Activated CD4-positive, alpha-beta memory T cell treated with anti-CD3 and anti-CD28 coated beads for 36 hours (primary cell): ENCODE data around the gene JAKMIP1. TPM values are rescaled to one million over a fixed set of nuclear protein-coding genes. Genes with fewer than 3 reads are reported as not detected.

ENCODE experiments used
- CTCF ChIA-PET: fragments of 350-600 bp; sonication (Branson Sonifier 250); formaldehyde crosslinking; loops from one replicate; lab custom pipeline; 2021; ENCODE audit warnings: antibody characterized with exemption, inconsistent platforms; lab: Charles Lee
- POLR2A ChIA-PET: fragments of 350-600 bp; sonication (Branson Sonifier 250); formaldehyde crosslinking; loops from one replicate; lab custom pipeline; 2021; ENCODE audit warnings: antibody characterized with exemption; lab: Charles Lee
- DNase-seq: peaks from one replicate; pipeline ENCODE4 v3.0.0-alpha.2; 2020
- H3K27ac Mint-ChIP-seq: one replicate; pipeline ENCODE4 v1.8.0; 2021; ENCODE audit warnings: mixed read lengths
- H3K27me3 Mint-ChIP-seq: one replicate; pipeline ENCODE4 v1.8.0; 2021; ENCODE audit warnings: mixed read lengths
- H3K36me3 Mint-ChIP-seq: one replicate; pipeline ENCODE4 v1.8.0; 2021; ENCODE audit warnings: mixed read lengths
- H3K4me1 Mint-ChIP-seq: one replicate; pipeline ENCODE4 v1.8.0; 2021; ENCODE audit warnings: low read depth, mixed read lengths
- H3K4me3 Mint-ChIP-seq: one replicate; pipeline ENCODE4 v1.8.0; 2021; ENCODE audit warnings: mild to moderate bottlenecking, mixed read lengths
- H3K9me3 Mint-ChIP-seq: one replicate; pipeline ENCODE4 v1.8.0; 2021; ENCODE audit warnings: mixed read lengths
- intact Hi-C: fragments of 100-400 bp; cut with micrococcal nuclease; formaldehyde crosslinking; loops from one replicate; pipeline ENCODE4 v1.15.1; 2023
- total RNA-seq, 2 experiments: library from RNA; stranded (reverse); gene quantifications; one replicate each; pipeline ENCODE4 v1.2.3, GENCODE V29; 2021

JAKMIP1 gene
- total RNA-seq, 2 experiments from 2014 or later = 17.7 to 18.1 TPM

DNA sequence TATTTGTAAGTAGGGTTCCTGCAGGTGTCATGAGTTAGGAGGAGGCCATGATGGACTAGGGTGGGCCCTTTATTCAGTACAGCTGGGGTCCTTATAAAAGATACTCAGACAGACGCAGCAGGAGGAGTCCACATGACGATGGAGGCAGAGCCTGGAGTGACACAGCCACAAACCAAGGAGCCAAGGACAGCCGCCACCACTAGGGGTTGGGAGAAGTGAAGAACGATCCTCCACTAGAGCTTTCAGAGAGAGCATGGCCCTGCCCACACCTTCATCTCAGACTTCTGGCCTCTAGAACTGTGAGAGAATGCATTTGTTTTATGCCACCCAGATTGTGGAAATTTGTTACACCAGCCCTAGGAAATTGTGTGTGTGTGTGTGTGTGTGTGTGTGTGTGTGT is 31.1 kb downstream of the JAKMIP1 start:
- no peak for DNase-seq
- Mint-ChIP-seq H3K4me1 (peaks cover 23% of the 10 kb centered on the region), H3K27ac (no peak overlapping the region), H3K27me3 (no peaks in the 10 kb centered on the region), H3K36me3 (peaks cover 5% of the 10 kb centered on the region), H3K4me3 (no peak overlapping the region), H3K9me3 (peaks cover 10% of the 10 kb centered on the region)
- intact Hi-C loops = no loop called here
- ChIA-PET POLR2A (no interaction called here), CTCF (interaction anchor here (0.6 to 1.2 kb wide), 3 partner anchors 37 to 85 kb away, joined by 3 read pairs; no protein-coding TSS in a partner anchor)

DNA sequence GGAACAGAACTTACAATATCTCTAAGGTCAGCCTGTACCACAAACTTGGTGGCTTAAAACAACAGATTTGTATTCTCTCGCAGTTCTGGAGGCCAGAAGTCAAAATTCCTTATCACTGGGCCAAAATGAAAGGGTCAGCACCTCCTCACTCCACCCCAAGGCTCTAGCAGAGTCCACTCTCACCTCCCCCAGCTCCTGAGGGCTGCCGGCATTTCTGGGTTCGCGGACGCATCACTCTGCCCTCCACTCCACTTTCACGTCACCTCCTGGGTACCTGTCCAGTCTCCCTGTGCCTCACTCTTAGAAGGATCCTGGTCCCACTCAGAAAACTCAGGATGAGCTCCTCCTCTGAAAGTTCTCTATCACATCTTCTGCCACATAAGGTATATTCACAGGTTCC is 34.6 kb downstream of the JAKMIP1 start:
- H3K4me3 Mint-ChIP-seq = no peak overlapping the region
- H3K36me3 Mint-ChIP-seq = peaks cover 8% of the 10 kb centered on the region
- H3K9me3 Mint-ChIP-seq = peaks cover 11% of the 10 kb centered on the region
- DNase-seq = no peak
- intact Hi-C loops = no loop called here
- ChIA-PET POLR2A (interaction anchor here (1.1 kb wide), 1 partner anchor 33 kb away, joined by 3 read pairs; no protein-coding TSS in a partner anchor), CTCF (no interaction called here)
- H3K4me1 Mint-ChIP-seq = peaks cover 5% of the 10 kb centered on the region
- no peak overlapping the region for H3K27ac Mint-ChIP-seq
- no peaks in the 10 kb centered on the region for H3K27me3 Mint-ChIP-seq

DNA sequence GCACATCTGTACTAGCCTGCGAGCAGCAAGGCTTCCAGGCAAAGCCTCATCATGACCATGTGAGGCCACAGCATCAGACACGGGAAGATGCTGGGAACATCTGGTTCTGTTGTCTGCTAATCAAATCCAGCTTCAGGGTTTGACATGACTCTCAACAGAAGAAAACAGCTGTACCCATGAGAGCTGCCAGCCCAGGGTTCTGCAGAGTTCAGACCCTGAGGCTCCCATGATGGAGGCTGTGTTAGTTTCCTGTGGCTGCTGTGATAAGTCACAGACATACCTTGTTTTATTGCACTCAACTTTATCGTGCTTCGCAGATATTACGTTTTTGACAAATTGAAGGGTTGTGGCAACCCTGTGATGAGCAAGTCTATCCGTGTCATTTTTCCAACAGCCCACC is 37.5 kb downstream of the JAKMIP1 start:
- H3K27ac Mint-ChIP-seq = no peak overlapping the region
- ChIA-PET POLR2A (no interaction called here), CTCF (interaction anchor here (1.2 kb wide), 1 partner anchor 86 kb away, joined by 3 read pairs; no protein-coding TSS in a partner anchor)
- no peak overlapping the region for H3K4me3 Mint-ChIP-seq
- H3K36me3 Mint-ChIP-seq = peaks cover 7% of the 10 kb centered on the region
- peaks cover 11% of the 10 kb centered on the region for H3K9me3 Mint-ChIP-seq
- no peak for DNase-seq
- peaks cover 10% of the 10 kb centered on the region for H3K4me1 Mint-ChIP-seq
- intact Hi-C loops = no loop called here
- no peaks in the 10 kb centered on the region for H3K27me3 Mint-ChIP-seq

DNA sequence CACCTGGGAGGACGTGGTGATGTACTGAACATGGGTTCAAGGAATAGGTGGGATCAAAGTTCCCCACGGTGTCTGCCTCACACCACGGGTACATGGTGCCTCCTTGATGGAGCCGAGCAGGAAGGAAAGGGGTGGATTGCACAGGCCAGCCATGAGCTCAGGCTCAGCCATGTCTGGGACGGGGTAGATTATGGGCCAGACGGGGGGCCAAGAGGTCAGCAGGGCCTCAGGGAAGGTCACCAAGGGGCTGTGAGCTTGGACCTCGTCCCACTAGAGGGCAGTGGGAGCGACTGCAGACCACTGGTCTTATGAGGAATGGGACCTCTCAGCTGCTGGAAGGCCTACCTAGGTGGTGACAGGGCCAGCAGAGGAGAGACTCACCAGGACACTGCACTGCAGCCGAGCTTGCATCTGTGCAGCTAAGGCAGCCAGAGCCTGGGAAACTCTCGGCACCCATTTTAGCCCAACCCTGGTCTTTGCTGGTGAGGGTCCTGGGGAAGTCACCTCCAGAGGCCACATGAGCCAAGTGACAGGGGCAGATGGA is 38.4 kb downstream of the JAKMIP1 start:
- DNase-seq = no peak
- Mint-ChIP-seq H3K4me1 (peaks cover 8% of the 10 kb centered on the region), H3K4me3 (no peak overlapping the region), H3K9me3 (peaks cover 11% of the 10 kb centered on the region), H3K36me3 (peaks cover 7% of the 10 kb centered on the region), H3K27me3 (no peaks in the 10 kb centered on the region), H3K27ac (no peak overlapping the region)
- ChIA-PET CTCF (interaction anchor here (0.8 to 1.2 kb wide), 2 partner anchors 28 to 87 kb away, joined by 3 read pairs; no protein-coding TSS in a partner anchor), POLR2A (interaction anchor here (0.6 kb wide), 1 partner anchor 10 kb away, joined by 3 read pairs; no protein-coding TSS in a partner anchor)
- intact Hi-C loops = no loop called here

DNA sequence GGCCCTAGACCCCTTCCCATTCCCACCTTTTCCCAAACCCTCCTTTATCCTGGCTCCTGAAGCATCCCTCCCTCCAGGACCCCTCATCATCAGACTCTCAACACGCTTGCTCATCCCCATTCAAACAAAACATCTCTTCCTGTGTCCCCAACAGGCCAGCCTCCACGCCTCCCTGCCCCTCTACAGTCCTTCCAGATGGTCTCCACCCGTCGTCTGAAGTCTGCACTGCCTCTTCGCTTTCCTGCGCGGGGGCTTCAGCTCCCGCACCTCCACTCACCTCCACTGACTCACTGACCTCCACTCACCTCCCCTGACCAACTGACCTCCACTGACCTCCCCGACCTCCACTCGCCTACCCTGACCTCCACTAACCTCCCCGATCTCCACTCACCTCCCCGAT is 39.8 kb downstream of the JAKMIP1 start:
- intact Hi-C loops = no loop called here
- ChIA-PET POLR2A (no interaction called here), CTCF (no interaction called here)
- no peak overlapping the region for H3K4me3 Mint-ChIP-seq
- H3K4me1 Mint-ChIP-seq = peaks cover 8% of the 10 kb centered on the region
- no peaks in the 10 kb centered on the region for H3K27me3 Mint-ChIP-seq
- H3K36me3 Mint-ChIP-seq = peaks cover 7% of the 10 kb centered on the region
- H3K9me3 Mint-ChIP-seq = peaks cover 11% of the 10 kb centered on the region
- DNase-seq = no peak
- no peak overlapping the region for H3K27ac Mint-ChIP-seq

DNA sequence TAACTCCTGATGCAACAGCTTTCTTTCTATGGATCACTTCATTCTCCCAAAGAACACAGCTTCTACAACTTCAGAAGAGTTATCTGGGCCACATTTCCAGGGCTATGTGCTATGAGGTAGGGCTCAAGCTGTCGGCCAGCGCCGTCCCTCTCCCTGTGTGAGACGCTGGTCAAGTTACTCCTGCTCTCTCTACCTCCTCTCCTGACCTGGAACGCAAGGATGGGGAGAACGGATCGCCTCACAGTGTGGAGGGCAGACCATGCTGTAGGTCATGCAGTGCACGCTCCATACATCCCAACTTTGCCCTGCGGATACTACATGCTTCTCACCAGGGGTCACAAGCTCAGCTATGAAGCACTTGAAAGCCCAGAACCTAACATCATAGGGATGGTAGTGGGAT is 42.4 kb downstream of the JAKMIP1 start:
- DNase-seq = no peak
- Mint-ChIP-seq H3K4me1 (peaks cover 21% of the 10 kb centered on the region), H3K27me3 (no peaks in the 10 kb centered on the region), H3K4me3 (no peak overlapping the region), H3K36me3 (no peaks in the 10 kb centered on the region), H3K9me3 (no peaks in the 10 kb centered on the region), H3K27ac (no peak overlapping the region)
- ChIA-PET CTCF (interaction anchor here (1.2 to 2.7 kb wide), 2 partner anchors 23 to 174 kb away, joined by 3 to 8 read pairs; no protein-coding TSS in a partner anchor), POLR2A (no interaction called here)
- intact Hi-C loops = no loop called here

DNA sequence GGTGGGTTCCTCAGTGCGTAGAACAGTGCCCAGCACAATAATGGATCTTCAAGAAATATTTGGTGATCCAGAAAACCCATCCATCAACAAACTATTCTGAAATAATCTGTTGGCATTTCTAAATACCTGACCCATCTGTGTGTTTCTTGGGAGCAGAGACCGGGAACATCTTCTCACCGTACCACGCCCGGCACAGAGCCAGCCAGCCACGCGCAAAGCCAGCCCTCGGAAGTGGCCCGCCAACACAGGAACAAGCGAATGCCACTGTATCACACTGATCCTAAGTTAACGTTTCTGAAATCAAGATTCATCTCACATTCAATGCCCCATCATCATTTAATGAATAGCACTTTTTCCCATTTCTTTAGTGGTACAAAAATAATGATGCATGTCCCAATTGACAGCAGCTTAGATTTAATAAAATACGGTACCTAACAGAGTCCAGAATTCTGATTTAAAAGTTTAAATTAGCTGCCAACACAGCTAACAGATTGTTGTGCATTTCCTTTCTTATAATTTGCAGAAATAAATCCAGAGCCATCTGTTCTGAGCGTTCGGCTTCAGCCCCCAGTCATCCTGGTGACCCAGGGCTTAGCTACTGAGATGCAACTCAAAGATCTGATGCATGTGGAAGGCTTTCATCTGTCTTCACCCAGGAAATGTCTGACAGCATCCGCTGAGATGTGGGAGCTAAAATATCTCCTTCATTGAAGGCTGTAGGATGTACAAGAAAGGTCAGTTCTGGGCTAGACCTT is 44.2 kb downstream of the JAKMIP1 start:
- H3K27me3 Mint-ChIP-seq = no peaks in the 10 kb centered on the region
- no peak overlapping the region for H3K27ac Mint-ChIP-seq
- no peaks in the 10 kb centered on the region for H3K36me3 Mint-ChIP-seq
- ChIA-PET POLR2A (no interaction called here), CTCF (interaction anchor here (1.0 to 2.7 kb wide), 2 partner anchors 22 to 93 kb away, joined by 3 to 8 read pairs; no protein-coding TSS in a partner anchor)
- H3K4me1 Mint-ChIP-seq = peaks cover 33% of the 10 kb centered on the region
- intact Hi-C loops = no loop called here
- DNase-seq = no peak
- H3K4me3 Mint-ChIP-seq = no peak overlapping the region
- H3K9me3 Mint-ChIP-seq = no peaks in the 10 kb centered on the region

DNA sequence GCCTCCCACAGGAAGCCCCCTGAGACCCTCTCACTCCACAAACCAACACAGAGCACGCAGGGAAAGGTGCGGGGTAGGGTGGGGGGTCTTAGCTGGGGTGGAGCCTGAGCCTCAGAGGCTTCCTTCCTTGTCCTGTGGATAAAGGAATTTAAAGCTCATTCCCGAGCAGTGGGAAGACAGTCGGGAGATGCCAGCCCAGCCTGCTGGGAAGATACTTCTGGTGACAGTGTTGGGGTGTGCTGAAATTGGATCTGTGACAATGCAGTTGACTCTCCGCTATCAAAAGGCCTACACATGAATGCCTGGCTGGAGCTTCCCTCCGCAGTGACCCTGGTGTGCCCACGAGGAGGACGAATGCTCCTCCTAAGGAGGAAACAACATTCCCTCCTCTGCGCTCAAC is 45.5 kb downstream of the JAKMIP1 start:
- H3K9me3 Mint-ChIP-seq = no peaks in the 10 kb centered on the region
- CTCF ChIA-PET = interaction anchor here (0.5 to 1.0 kb wide), 2 partner anchors 21 to 96 kb away, joined by 3 read pairs; no protein-coding TSS in a partner anchor
- no peak overlapping the region for H3K27ac Mint-ChIP-seq
- no peak overlapping the region for H3K4me3 Mint-ChIP-seq
- peaks cover 2% of the 10 kb centered on the region for H3K36me3 Mint-ChIP-seq
- intact Hi-C loops = no loop called here
- DNase-seq = no peak
- H3K27me3 Mint-ChIP-seq = no peaks in the 10 kb centered on the region
- H3K4me1 Mint-ChIP-seq = peaks cover 33% of the 10 kb centered on the region
- POLR2A ChIA-PET = interaction anchor here (1.2 kb wide), 1 partner anchor 46 kb away, joined by 3 read pairs; no protein-coding TSS in a partner anchor

DNA sequence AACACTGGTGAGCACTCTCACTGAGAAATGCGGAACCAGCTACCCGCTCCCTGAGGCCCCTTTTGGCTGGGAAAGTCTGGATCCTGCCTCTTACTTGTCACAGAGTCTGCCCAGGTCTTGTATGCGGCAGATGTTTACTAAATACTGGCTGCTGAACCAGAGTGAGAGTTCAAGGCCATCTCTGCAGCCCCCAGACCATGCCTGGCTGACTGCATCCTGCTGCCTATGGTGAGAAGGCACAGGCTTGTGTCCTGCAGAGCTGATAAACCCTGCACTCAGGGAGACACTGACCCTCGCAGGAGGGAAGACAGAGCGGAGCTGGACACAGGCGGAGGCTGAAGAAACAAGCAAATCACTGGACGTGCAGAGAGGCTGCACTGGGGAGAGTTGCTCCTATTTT is 46.5 kb downstream of the JAKMIP1 start:
- ChIA-PET POLR2A (interaction anchor here (2.1 kb wide), 1 partner anchor 27 kb away, joined by 11 read pairs; no protein-coding TSS in a partner anchor), CTCF (no interaction called here)
- Mint-ChIP-seq H3K4me3 (no peak overlapping the region), H3K4me1 (peaks cover 28% of the 10 kb centered on the region), H3K27me3 (no peaks in the 10 kb centered on the region), H3K36me3 (peaks cover 4% of the 10 kb centered on the region), H3K27ac (no peak overlapping the region), H3K9me3 (no peaks in the 10 kb centered on the region)
- no peak for DNase-seq
- intact Hi-C loops = no loop called here

DNA sequence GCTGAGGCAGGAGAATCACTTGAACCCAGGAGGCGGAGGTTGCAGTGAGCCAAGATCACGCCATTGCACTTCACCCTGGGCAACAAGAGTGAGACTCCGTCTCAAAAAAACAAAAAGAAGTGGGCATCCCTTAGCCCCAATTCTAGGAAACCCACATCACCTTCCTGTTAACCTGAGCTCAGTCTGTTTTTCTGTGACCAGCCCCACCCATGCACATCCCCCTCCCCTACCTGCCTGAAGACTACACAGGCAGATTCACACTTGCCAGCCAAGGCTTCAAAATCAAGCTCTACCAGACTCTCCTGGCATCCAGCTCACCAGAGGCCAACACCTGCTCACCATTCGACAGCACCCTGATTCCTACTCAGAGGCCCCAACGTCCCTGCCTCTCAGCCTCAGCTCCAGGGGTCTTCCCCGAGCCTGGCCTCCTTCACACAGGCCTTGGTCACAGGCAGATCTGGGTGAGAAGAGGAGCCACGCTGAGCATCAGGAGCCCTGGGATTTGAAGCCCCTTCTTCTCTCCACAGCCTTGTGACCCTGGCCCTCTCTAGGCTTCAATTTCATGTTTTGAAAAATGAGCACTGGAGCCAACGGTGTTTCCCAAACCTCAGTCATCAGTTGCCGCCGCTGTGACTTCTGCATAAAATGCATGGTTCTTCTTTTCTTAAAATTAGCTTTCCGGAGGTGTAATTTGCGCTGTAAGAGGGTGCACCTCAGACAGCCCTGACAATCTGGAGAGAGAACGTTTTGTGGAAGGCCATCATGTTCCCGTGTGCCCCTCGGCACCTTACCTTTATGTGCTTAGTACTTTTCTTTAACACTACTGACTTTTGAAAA is 47.3 kb downstream of the JAKMIP1 start:
- peak overlapping the region; percentile 66 for H3K27ac Mint-ChIP-seq
- POLR2A ChIA-PET = interaction anchor here (2.1 kb wide), 1 partner anchor 28 kb away, joined by 11 read pairs; no protein-coding TSS in a partner anchor
- H3K9me3 Mint-ChIP-seq = no peaks in the 10 kb centered on the region
- peak; percentile 39 for DNase-seq
- no peak overlapping the region for H3K4me3 Mint-ChIP-seq
- CTCF ChIA-PET = interaction anchor here (1.2 kb wide), 1 partner anchor 98 kb away, joined by 4 read pairs; no protein-coding TSS in a partner anchor
- intact Hi-C loops = no loop called here
- peaks cover 28% of the 10 kb centered on the region for H3K4me1 Mint-ChIP-seq
- peaks cover 4% of the 10 kb centered on the region for H3K36me3 Mint-ChIP-seq
- no peaks in the 10 kb centered on the region for H3K27me3 Mint-ChIP-seq

DNA sequence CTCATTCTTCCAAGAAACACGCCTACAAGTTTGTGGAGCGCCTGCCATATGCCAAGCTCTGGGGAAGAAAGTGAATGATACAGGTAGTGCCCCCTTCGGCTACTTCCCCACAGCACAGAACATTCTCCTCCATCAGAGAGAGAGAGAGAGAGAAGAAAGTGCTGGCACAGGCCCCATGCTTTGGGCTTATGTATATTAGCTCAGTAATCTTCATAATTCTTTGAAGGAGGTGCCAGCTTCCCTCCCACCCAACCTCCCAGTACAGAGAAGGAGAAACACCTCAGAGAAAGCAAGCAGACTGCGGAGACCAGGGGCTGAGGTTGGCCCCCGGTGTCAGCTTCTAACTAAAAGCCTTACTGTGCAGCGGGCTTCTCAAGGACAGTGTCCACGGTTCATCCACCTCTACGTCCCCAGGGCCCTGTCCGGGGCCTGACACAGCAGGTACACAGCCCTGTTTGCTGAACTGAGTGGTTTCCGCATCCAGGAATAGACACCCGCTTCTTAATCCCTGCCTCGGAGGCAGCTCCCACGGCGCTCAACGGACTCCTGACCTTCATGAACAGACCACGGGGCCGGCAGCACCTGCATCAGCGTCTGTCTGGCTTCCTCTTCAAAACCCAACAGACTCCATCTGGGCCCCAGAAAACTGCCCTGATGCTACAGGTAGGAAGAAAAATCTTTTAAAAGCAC is 50.2 kb downstream of the JAKMIP1 start:
- H3K9me3 Mint-ChIP-seq = peaks cover 2% of the 10 kb centered on the region
- H3K36me3 Mint-ChIP-seq = peaks cover 13% of the 10 kb centered on the region
- no peaks in the 10 kb centered on the region for H3K27me3 Mint-ChIP-seq
- peaks cover 26% of the 10 kb centered on the region for H3K4me1 Mint-ChIP-seq
- POLR2A ChIA-PET = no interaction called here
- H3K27ac Mint-ChIP-seq = no peak overlapping the region
- CTCF ChIA-PET = interaction anchor here (1.2 kb wide), 1 partner anchor 16 kb away, joined by 3 read pairs; no protein-coding TSS in a partner anchor
- DNase-seq = no peak
- no peak overlapping the region for H3K4me3 Mint-ChIP-seq
- intact Hi-C loops = no loop called here
